Muscle layer of colon (tissue), 2 donors: ENCODE measurements around the gene EEF1B2.
"Not testable (repeated sequence)": the region's sequence is repeated elsewhere in the genome, so short reads cannot be mapped to it uniquely, and the experiment has no call there.

Source experiments
- H3K27ac ChIP-seq: one replicate; pipeline ENCODE4 v1.7.0; 2013; ENCODE audit warnings: low read depth, mild to moderate bottlenecking, low read length, moderate library complexity
- H3K27me3 ChIP-seq, 2 donors: one replicate each; pipeline ENCODE4 v1.7.0; 2013; ENCODE audit warnings: low read length in 2 of 2, mild to moderate bottlenecking in 2 of 2; ENCODE audit not compliant: insufficient read depth in 2 of 2, control insufficient read depth in 1 of 2
- H3K36me3 ChIP-seq: one replicate; pipeline ENCODE4 v1.7.0; 2013; ENCODE audit warnings: mild to moderate bottlenecking, low read length; ENCODE audit not compliant: insufficient read depth
- H3K4me1 ChIP-seq: one replicate; pipeline ENCODE4 v1.7.0; 2013; ENCODE audit warnings: mild to moderate bottlenecking, low read length; ENCODE audit not compliant: insufficient read depth
- H3K4me3 ChIP-seq, 2 donors: one replicate each; pipeline ENCODE4 v1.7.0; 2013; ENCODE audit warnings: low read length in 2 of 2, low read depth in 1 of 2, mild to moderate bottlenecking in 1 of 2, moderate library complexity in 1 of 2
- H3K9ac ChIP-seq: one replicate; pipeline ENCODE4 v1.7.0; 2013; ENCODE audit warnings: low read length
- H3K9me3 ChIP-seq: one replicate; pipeline ENCODE4 v1.7.0; 2013; ENCODE audit warnings: mild to moderate bottlenecking, low read length
- donor health status: abdominal sarcoma.
- donor health status: Adenocarcinoma of cecum.

The EEF1B2 gene

DNA sequence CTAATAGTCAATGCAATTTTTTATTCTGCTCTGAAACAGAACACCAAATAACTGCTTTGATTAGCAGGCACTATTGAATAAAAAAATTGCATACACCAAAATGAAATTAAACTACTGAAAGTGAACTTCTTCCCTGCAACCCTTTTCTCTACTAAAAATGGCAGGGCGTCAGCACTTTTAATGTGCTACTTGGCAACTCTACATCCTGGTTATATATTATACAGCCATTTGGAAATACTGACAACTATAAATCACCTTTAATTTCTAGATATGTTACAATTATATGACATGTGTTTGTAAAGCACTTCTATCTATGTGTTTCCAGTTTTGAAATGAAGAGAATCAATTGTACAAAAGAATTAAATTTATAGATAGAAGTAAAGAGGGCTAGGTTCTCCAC is 10.4 kb upstream of the EEF1B2 start:
- H3K27me3 ChIP-seq, result no peaks in the 10 kb centered on the region
- no peak overlapping the region for H3K27ac ChIP-seq
- no peaks in the 10 kb centered on the region for H3K4me1 ChIP-seq
- H3K36me3 ChIP-seq, result peaks cover 55% of the 10 kb centered on the region
- H3K9ac ChIP-seq, result no peak overlapping the region
- no peaks in the 10 kb centered on the region for H3K9me3 ChIP-seq
- no peak overlapping the region for H3K4me3 ChIP-seq

DNA sequence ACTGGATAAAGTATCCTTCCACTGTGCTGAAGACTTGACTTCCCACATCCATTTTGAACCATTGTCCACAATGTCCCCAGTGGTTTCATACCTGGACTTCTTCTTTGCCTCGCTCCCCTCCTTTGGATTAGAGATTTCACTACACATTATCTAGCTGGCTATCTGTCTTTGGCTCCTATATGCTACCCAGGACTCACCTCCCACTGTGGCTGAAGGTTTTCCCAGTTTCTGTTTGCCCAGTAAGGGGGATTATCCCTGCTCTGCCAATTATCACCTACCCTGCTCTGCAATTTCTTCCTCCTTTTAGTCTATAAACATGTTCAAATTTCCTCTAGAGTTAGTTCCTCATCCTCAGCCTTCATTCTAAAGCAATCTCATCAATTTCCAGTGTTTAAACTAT is 9.5 kb upstream of the EEF1B2 start:
- H3K27ac ChIP-seq, result no peak overlapping the region
- peaks cover 47% of the 10 kb centered on the region for H3K36me3 ChIP-seq
- H3K4me1 ChIP-seq, result no peaks in the 10 kb centered on the region
- no peaks in the 10 kb centered on the region for H3K9me3 ChIP-seq
- no peaks in the 10 kb centered on the region for H3K27me3 ChIP-seq
- H3K9ac ChIP-seq, result no peak overlapping the region
- no peak overlapping the region for H3K4me3 ChIP-seq

DNA sequence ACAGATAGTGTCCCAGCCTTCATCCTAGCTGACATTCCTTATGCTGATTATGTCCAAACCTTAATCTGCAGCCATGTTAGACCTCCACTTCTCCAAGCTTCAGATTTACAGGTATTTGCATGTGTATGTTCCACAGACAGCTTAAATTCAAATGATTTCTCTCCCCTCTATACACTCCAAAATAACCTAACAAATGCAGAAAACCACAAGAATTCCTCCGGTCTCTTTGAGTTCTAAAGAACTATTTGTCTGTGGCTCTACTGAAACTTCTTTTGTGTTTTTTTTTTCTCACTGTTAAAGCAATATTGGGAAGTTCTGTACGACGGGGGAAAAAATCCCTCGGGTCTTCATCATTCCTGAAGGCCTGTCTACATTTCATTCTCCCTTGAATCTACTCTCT is 9.1 kb upstream of the EEF1B2 start:
- H3K27ac ChIP-seq, result no peak overlapping the region
- H3K9me3 ChIP-seq, result no peaks in the 10 kb centered on the region
- no peaks in the 10 kb centered on the region for H3K4me1 ChIP-seq
- H3K27me3 ChIP-seq, result no peaks in the 10 kb centered on the region
- no peak overlapping the region for H3K4me3 ChIP-seq
- H3K36me3 ChIP-seq, result peaks cover 42% of the 10 kb centered on the region
- H3K9ac ChIP-seq, result no peak overlapping the region

DNA sequence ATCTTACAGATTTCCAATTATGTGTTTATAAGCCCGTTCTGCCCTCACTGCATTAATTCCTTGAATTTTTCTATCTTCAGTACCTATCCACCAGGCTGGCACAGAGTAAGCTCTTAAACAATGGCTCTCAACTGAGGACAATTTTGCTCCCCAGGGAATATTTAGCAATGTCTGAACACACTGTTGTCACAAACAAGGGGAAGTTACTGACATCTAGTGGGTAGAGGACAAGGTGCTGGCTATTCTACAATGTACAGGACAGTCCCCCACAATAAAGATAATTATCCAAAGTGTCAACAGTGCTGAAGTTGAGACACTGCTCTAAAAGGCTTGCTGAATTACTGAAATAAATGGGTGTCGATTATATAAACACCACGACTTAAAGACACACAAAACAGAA is 5.5 kb upstream of the EEF1B2 start:
- H3K4me3 ChIP-seq, result no peak overlapping the region
- H3K27ac ChIP-seq, result no peak overlapping the region
- no peaks in the 10 kb centered on the region for H3K27me3 ChIP-seq
- no peak overlapping the region for H3K9ac ChIP-seq
- H3K36me3 ChIP-seq, result peaks cover 15% of the 10 kb centered on the region
- H3K9me3 ChIP-seq, result no peaks in the 10 kb centered on the region
- peaks cover 12% of the 10 kb centered on the region for H3K4me1 ChIP-seq

DNA sequence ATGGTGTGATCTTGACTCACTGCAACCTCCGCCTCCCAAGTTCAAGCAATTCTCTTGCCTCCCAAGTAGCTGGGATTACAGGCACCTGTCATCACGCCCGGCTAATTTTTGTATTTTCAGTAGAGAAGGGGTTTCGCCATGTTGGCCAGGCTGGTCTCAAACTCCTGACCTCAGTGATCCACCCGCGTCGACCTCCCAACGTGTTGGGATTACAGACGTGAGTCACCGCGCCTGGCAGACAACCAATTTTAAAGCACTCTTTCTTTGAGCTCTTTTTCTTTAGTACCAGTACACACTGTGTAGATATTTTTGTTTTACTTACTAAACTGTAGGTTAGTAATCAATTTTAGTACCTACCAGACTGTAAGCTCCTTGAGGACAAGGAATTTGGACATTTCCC is 2.7 kb upstream of the EEF1B2 start:
- H3K9me3 ChIP-seq, H3K27ac ChIP-seq, H3K9ac ChIP-seq, H3K27me3 ChIP-seq: not testable (repeated sequence)
- H3K4me1 ChIP-seq, result peaks cover 20% of the 10 kb centered on the region
- peak overlapping the region in 1 of 2 donors; percentile 86 for H3K4me3 ChIP-seq
- H3K36me3 ChIP-seq, result peaks cover 15% of the 10 kb centered on the region

DNA sequence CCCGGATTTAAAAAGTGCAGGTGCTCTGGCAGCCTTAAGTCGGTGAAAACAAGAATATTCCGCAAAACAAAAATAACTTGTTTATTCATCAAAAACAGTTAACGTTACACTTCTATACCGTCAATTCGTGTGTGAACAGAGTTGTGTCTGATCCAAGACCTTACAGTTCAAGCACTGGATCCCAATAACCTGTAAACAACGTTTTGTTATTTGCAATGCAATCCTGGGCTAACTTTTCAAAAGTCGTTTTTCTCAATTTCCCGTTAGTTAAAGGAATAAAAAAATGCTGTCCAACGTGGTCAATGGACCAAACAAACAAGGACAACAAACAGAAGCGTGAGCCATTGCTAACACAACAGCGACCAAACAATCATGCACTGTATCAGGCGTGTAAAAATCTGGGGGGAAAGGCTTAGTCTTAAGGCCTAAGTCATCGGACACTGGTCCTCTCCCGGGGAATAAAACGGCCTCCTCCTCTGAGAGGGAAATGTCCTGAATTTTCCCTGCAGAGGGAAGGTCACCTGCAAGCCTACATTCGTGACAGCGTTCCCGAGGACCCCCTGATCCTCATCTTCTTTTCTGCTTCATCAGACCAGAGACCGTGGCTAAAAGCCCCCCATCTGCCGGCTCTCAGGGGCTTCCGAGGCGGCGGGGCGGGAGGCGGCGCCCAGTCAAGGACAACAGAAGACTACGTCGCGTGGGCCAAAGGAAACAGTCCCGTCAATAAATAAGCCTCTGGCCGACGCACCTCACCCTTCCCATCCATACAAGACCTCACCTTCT is 941 bp upstream of the EEF1B2 start:
- Histone ChIP-seq H3K4me1 (peaks cover 20% of the 10 kb centered on the region), H3K9ac (peak overlapping the region; percentile 90), H3K9me3 (no peaks in the 10 kb centered on the region), H3K4me3 (peak overlapping the region; percentile 86 to 95), H3K27me3 (no peaks in the 10 kb centered on the region), H3K36me3 (peaks cover 30% of the 10 kb centered on the region), H3K27ac (peak overlapping the region; percentile 89)

DNA sequence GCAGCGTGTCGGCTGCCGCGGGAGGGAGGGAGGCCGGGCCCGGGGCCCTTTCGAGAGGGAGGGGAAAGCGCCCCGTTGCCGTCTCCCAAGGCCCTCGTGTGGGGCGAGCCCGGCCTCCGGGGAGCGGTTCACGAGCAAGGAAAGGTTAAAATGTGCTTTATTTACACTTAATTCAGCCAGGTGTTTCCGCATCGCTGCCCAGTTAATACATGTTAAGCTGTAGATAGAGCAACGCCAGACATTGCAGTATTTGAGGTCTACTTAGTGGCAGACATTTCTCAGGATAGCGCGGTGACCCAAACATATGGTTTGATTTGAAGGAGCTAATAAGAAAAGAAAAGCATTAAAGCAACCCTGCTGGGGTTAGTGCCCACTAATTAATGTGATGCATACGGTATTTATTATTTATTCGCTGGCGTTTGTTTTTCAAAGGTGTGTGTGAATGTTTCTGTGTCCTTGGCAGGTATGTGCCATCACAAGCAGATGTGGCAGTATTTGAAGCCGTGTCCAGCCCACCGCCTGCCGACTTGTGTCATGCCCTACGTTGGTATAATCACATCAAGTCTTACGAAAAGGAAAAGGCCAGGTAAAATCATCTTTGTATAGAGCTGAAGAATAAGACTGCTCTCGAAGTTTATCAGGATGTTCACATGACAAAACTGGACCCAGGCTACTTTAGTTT is 571 bp downstream of the EEF1B2 start:
- H3K4me1 ChIP-seq, result peaks cover 20% of the 10 kb centered on the region

DNA sequence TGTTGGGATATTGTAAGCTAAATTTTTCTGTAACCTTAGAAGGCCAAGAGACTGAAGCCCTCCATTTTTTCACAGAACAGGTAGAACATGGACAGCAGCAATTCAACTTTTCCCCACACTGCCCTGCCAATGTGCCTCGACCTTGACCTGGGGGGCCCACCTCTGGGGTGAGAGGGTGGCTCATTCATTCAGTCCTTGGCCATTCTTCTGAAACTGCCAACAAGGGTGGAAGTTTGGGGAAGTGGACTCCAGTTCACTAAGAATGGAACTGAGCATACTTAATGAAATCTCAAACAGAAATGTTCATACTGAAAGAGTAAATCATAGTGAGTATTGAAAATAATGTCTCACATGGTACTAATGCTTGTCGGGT is 1.1 kb downstream of the EEF1B2 start:
- Histone ChIP-seq H3K9ac (peak overlapping the region; percentile 56), H3K27ac (no peak overlapping the region), H3K36me3 (peaks cover 30% of the 10 kb centered on the region), H3K4me1 (peaks cover 20% of the 10 kb centered on the region), H3K9me3 (no peaks in the 10 kb centered on the region), H3K4me3 (peak overlapping the region in 1 of 2 donors; percentile 86), H3K27me3 (no peaks in the 10 kb centered on the region)

More for the DNA sequence above, 571 bp downstream of the EEF1B2 start:
- Histone ChIP-seq H3K9ac (peak overlapping the region; percentile 56), H3K9me3 (no peaks in the 10 kb centered on the region), H3K27me3 (no peaks in the 10 kb centered on the region), H3K36me3 (peaks cover 30% of the 10 kb centered on the region), H3K27ac (peak overlapping the region; percentile 89), H3K4me3 (peak overlapping the region; percentile 86 to 95)

DNA sequence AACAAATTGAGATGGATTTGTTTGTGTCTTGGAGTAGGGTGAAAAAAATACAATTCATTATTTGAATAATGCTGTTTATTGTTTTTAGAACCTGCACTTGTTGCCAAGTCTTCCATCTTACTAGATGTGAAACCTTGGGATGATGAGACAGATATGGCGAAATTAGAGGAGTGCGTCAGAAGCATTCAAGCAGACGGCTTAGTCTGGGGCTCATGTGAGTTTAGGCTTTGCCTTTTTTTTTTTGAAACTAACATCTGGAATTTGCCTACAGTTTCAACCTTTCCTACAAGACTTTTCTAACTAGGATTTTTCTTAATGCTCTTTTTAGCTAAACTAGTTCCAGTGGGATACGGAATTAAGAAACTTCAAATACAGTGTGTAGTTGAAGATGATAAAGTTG is 2.7 kb downstream of the EEF1B2 start:
- H3K27me3 ChIP-seq, H3K4me3 ChIP-seq, H3K9me3 ChIP-seq, H3K27ac ChIP-seq, H3K9ac ChIP-seq: not testable (repeated sequence)
- Histone ChIP-seq H3K4me1 (peaks cover 12% of the 10 kb centered on the region), H3K36me3 (peaks cover 30% of the 10 kb centered on the region)

DNA sequence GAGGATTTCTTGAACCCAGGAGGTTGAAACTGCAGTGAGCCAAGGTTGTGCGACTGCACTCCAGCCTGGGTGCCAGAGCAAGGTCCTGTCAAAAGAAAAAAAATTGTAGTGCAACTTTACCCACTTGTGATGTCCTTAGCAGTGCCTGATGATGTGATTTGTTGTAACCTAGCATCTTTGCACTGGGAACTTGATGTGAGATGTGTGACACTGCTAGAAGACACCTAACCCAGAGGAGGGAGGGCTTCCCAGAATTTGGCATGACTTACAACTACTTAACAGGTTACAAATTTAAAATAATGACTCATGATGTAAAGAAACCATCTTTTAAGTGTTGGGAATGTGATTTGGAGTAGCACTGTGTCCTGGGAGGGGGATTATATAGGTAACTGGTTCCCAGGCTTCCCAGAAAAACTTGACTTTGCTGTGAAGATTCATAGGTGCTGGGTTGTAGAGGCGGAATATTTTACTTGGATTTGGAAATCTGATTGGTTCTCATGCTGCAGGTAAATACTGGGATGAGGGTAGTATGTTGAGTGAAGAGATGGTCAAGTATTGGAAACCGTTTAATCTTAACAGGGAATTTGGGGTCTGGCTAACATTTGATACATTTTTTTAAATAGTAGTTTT is 3.7 kb downstream of the EEF1B2 start:
- Histone ChIP-seq H3K4me3 (no peak overlapping the region), H3K4me1 (peaks cover 8% of the 10 kb centered on the region), H3K9me3 (no peaks in the 10 kb centered on the region), H3K27me3 (no peaks in the 10 kb centered on the region), H3K27ac (no peak overlapping the region), H3K36me3 (peaks cover 30% of the 10 kb centered on the region), H3K9ac (no peak overlapping the region)

DNA sequence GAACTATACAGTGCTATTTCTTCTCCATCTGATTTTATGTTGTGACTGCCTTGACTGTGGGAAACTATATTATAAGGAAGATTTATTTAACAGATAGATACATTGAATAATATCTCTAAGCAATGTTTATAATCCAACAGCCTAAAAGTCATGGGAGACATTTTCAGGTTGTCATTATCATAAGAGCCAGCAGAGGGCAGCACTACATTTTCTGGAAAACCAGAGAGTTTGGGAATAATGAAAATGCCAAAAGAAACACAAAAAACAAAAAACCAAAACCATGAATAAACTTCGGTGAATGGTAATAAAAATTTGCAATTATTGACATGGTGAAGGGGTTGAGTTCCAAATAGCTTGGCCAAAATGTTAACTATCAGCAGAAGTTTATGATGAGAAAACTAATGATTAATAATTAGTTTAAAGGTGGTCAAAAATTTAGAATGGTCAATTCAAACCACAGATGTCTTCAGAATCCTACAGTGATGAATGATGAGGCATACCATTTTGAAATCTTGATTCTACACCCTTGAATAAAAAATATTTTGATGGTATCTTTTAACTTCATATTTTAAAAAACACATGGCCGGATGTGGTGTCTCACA is 4.7 kb downstream of the EEF1B2 start:
- Histone ChIP-seq H3K36me3 (peaks cover 30% of the 10 kb centered on the region), H3K27ac (no peak overlapping the region), H3K4me1 (peaks cover 8% of the 10 kb centered on the region), H3K4me3 (no peak overlapping the region), H3K9ac (no peak overlapping the region), H3K27me3 (no peaks in the 10 kb centered on the region), H3K9me3 (no peaks in the 10 kb centered on the region)
